GM18517 (cell line): Measurements from ENCODE around the gene TPRN.
"Not testable (repeated sequence)": the region's sequence is repeated elsewhere in the genome, so short reads cannot be mapped to it uniquely, and the experiment has no call there.

Experiments
- ATAC-seq: cut with Tn5 transposase; IDR thresholded peaks from one replicate; pipeline ENCODE4 v1.9.1; 2021; ENCODE audit warnings: mild to moderate bottlenecking, moderate library complexity; ENCODE audit not compliant: unreplicated experiment

TPRN gene

GRCh38 chr9:137200311-137201204 is at the start of gene TPRN:
TPRN (minus strand) TSS chr9:137200741; CDS start chr9:137200711, 30 bp downstream.
- ATAC-seq, result peak; percentile 87

DNA sequence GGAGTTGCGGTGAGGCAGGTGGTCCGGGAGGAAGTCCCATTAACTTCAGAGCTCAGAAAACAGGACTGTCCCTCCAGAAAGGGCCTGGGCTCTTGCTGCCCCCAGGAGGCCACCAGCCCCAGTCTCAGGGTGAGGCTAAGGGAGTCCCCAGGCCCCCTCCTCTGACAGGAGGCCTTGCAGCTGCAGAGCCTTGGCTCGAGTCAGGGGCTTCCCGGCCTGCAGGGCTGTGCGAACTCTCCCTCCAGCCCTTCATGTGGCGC is 47.3 kb upstream of the TPRN start:
- no peak for ATAC-seq

DNA sequence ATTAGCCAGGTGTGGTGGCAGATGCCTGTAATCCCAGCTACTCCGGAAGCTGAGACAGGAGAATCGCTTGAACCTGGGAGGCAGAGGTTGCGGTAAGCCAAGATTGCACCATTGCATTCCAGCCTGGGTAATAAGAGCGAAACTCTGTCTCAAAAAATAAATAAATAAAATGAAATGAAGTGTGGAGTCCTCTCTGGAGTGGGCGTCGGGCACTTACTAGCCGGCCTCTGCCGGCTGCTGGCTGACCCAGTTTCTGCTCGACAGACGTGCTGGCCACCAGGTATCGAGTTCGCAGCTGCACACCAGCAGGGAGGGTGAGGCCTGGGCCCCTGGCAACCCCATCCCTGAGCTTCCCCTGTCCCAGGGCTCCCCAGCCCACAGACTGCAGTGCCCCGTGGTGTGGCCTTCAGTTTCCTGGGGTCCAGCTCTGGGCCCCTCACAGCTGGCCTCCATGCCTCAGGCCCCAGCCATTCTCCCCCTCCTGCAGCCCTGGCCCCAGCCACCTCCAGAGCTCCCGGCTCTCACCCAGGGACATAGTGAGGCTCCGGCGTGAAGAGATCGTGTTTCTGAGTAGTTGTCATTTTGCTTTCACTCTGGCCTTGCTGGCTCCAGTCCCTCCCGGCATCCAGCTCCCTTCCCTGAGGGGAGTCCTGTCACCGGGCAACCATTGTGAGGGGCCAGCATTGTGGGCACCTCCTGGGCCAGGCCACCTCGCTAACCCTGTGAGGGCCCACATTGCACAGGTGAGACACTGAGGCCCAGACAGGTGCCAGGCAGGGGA is 46.8 kb upstream of the TPRN start:
- no peak for ATAC-seq

- ATAC-seq, result no peak
Observed at GRCh38 chr9:137245450-137246421, 45.2 kb upstream of the TPRN start.

DNA sequence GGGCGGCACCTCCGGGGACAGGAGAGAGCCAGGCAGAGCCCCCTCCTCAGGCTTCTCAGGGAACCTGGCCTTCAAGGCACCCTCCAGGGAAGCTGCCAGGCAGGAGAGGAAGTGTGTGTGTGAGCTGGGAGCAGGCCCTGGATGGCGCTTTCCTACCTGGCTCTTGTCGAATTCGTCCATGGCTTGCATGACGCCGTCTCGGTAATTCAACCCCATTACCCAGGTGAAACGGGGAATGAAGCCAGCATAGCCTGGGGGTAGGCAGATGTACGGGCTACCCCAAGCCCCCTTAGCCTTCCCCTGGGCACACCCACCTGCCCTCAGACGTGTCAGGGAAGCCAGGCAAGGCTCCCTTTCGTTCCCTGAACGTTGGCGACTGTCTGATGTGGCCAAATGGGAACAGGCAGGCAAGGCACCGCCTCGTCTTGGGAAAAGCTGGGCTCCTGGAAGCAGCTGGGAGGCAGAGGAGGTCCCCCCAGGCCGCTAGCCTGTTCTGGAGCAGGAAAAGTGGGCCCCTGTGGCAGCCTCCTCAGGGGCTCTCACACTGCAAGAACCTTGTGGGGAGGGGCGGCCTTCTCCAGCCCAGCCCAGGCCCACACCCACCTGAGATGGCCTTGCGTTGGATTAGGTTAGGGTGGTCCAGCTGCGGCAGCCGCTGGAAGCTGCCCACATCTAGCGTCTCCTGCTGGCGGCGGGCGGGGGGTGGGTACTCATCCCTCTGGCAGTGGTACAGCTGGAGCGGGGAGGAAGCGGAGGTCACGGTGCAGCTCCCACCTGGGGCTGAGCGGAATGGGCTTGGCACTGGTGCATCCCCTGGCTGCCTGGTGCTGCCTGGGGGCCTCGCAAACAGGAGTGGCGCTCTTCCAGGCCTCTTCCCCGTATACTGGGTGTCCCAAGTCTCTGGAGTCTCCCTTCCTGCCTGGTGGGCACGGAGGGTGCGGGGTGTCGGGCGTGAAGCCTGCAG is 44.2 kb upstream of the TPRN start:
- ATAC-seq, result no peak

- no peak for ATAC-seq
Observed at GRCh38 chr9:137243626-137244485, 43.3 kb upstream of the TPRN start.

DNA sequence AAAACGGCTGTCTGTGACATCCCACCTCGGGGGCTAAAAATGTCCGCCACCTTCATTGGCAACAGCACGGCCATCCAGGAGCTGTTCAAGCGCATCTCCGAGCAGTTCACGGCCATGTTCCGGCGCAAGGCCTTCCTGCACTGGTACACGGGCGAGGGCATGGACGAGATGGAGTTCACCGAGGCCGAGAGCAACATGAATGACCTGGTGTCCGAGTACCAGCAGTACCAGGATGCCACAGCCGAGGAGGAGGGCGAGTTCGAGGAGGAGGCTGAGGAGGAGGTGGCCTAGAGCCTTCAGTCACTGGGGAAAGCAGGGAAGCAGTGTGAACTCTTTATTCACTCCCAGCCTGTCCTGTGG is 42.7 kb upstream of the TPRN start:
- ATAC-seq, result not testable (repeated sequence)

- no peak for ATAC-seq
Observed at GRCh38 chr9:137242269-137243203, 42.0 kb upstream of the TPRN start.

GRCh38 chr9:137241490-137242268 is 41.1 kb upstream of the TPRN start:
- no peak for ATAC-seq

DNA sequence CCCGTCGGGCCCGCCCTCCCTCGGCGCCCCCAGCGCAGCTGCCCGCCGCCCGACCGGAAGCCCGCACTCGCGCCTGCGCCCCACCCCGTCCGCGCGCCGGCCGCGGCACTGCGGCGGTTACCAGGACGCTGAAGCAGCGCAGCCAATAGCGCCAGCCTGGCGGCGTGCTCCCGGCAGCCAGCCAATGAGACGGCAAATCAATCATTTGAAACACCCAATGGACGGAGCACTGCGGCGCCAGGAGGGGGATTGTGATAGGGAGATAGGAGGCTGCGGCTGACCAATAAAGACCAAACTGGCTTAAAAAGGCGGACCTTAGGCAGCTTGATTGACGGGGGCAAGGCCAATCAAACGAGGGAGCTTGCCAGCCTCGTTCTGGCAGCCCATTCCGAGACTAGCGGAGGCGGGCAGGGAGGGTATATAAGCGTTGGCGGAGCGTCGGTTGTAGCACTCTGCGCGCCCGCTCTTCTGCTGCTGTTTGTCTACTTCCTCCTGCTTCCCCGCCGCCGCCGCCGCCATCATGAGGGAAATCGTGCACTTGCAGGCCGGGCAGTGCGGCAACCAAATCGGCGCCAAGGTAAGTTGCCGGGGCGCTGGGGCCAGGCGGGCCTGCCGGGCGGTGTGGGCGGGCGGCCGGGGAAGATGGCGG is 40.4 kb upstream of the TPRN start, which contains the start of gene TUBB4B:
TSS of gene TUBB4B (plus strand) at position 447 of the 649 bp plus-strand sequence. CDS start at position 521, 74 bp downstream.
- peak; percentile 76 for ATAC-seq

DNA sequence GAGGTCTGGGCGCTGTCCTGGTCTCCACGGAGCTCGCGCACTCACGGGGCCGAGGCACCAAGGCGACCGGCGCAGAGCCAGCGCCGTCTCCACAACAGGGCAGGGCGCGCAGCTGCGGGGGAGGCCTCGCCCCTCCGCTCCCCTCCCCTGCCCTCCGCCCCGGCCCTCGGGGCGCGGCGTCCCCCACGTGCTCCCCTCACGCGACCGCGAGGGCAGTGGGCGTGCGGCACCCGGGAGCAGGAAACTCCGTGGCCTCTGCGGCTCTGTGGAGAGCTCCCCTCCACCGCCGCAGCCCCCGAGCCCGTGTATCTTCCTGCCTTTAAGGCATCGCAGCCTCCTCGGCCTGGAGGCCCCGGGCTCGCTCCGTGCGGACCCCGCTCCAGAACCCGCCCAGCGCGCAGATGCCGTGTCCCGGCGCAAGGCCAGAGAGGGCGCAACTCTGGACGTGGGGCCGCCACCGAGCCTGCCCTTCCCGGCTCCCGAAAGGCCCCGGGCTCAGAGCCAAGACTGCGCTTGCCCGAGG is 39.8 kb upstream of the TPRN start:
- ATAC-seq, result peak; percentile 14

DNA sequence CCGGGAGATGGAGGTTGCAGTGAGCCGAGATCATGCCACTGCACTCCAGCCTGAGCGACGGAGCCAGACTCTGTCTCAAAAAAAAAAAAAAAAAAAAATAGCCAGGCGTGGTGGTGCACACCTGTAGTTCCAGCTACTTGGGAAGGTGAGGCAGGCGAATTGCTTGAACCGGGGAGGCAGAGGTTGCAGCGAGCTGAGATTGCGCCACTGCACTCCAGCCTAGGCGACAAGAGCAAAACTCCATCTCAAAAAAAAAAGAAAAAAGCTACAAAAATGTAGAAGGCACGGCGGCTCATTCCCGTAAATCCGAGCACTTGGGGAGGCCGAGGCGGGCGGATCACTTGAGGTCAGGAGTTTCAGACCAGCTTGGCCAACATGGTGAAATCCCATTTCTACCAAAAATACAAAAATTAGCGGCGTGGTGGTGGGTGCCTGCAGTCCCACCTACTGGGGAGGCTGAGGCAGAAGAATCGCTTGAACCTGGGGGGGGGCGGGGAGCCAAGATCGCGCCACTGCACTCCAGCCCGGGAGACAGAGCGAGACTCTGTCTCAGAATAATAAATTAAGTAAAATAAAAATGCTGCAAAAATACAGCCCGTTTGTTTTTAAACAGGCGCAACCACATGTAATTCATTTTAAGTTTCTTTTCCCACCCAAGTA is 39.1 kb upstream of the TPRN start:
- not testable (repeated sequence) for ATAC-seq

DNA sequence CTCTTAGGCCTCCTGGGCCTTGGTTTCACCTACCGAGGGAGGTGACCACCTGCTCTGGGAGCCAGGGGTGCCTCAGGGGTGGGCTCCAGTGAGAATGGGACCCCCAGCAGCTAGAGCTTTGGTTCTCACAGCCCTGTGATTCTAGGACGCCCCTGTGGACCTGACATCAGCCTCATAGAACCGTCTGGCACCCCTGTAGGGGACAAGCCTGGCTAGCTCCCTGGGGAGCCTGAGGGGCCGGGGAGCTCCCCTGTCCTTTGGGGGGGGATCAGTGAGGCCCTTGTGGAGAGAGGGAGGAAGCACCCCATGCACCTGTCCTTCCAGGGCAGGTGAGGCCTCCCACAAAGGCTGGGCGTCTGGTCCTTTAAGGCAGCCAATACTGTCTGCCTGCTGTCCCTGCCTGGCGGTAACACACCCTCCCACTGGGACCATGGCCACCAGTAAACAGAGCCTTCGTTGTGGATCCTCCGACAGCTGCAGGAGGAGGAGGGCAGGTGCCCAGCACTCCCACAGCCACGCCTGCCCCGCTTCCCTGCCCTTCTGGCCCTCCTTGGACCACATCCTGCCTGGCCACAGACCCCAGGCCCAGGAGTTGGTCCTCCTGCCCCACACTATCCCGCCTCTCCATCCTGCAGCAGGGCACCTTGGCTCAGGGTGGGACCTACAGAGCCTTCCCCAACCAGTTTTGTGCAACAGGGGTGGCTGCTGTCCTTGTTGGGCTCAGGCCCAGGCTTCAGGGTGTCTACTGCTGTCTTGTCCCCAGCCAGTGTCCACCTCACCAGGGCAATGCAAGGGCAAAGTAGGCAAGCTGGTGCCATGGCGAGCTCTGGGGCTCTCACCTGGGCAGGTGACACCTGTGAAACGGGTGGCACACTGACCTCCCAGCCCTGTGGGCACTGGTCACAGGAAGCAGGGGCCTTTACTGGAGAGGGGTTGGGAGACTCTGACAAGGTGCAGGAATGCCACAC is 37.5 kb upstream of the TPRN start:
- no peak for ATAC-seq

DNA sequence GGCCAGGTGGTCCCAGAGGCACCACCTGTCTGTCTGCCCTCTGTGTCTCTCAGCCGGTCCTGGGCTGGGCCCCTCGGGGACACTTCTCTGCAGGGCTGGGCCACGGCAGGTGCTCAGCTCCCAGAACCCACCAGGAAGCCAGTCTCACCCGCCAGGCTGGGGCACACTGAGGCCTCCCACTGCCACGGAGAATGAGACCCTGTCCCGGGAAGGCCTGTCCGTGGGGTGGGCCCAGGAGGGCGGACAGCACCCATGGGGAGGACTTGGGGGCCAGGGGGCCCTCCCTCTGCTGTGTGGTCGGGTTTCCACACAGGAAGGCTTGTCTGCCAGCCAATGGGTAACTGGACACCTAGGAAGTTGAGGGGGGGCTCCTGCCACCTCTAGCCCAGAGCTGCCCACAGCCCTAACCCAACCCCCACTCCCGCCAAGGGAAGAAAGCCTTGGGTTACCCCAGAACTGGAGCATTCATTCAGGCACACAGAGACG is 36.4 kb upstream of the TPRN start:
- ATAC-seq, result no peak
